H1 (cell line): ENCODE results near the gene ATP10D. TPM values are rescaled to one million over a fixed set of nuclear protein-coding genes. Genes with fewer than 3 reads are reported as not detected.

Source experiments
- CTCF ChIA-PET: fragments of 300-600 bp; sonication (Branson Sonifier 250); formaldehyde crosslinking; loops from one replicate; lab custom pipeline; 2021; ENCODE audit not compliant: partially characterized antibody; lab: Charles Lee
- POLR2A ChIA-PET: fragments of 300-600 bp; sonication (Branson Sonifier 250); formaldehyde crosslinking; loops from one replicate; lab custom pipeline; 2021; ENCODE audit warnings: inconsistent platforms; ENCODE audit not compliant: partially characterized antibody; lab: Charles Lee
- DNase-seq, 2 experiments: peaks; one replicate each; pipeline versions ENCODE4 v3.0.0 to v3.0.0-alpha.2; 2010 to 2022; ENCODE audit warnings: low spot score in 2 of 2, low read depth in 1 of 2, mixed read lengths in 1 of 2
- FAIRE-seq: peaks from 2 replicates; lab custom pipeline; 2011; peaks lifted over from hg19 to GRCh38; lab: Jason Lieb, UNC
- H2AFZ ChIP-seq: 2 replicates; pipeline ENCODE4 v1.8.1; 2012; ENCODE audit warnings: low read length, inconsistent platforms
- H2AK5ac ChIP-seq: 2 replicates; pipeline ENCODE4 v1.6.1; 2013; ENCODE audit warnings: low read depth, low read length
- H2BK120ac ChIP-seq: replicated peaks from 2 replicates; pipeline ENCODE3; 2013; ENCODE audit warnings: low read depth, low read length, inconsistent platforms
- H2BK12ac ChIP-seq: 2 replicates; pipeline ENCODE4 v1.6.1; 2013; ENCODE audit warnings: low read depth, low read length
- H2BK15ac ChIP-seq: 2 replicates; pipeline ENCODE4 v1.6.1; 2013; ENCODE audit warnings: low read length
- H2BK20ac ChIP-seq: 2 replicates; pipeline ENCODE4 v1.6.1; 2013; ENCODE audit warnings: low read length
- H2BK5ac ChIP-seq: 2 replicates; pipeline ENCODE4 v1.6.1; 2013; ENCODE audit warnings: low read depth, low read length
- H3K14ac ChIP-seq: 2 replicates; pipeline ENCODE4 v1.6.1; 2013; ENCODE audit warnings: inconsistent platforms; ENCODE audit not compliant: insufficient read length
- H3K18ac ChIP-seq: 2 replicates; pipeline ENCODE4 v1.6.1; 2013; ENCODE audit warnings: low read length; ENCODE audit errors: extremely low read depth
- H3K23ac ChIP-seq: 2 replicates; pipeline ENCODE4 v1.6.1; 2013; ENCODE audit warnings: inconsistent platforms; ENCODE audit not compliant: insufficient read length
- H3K23me2 ChIP-seq: 2 replicates; pipeline ENCODE4 v1.6.1; 2013; ENCODE audit warnings: low read depth, low read length
- H3K27ac ChIP-seq: 2 replicates; pipeline ENCODE4 v1.6.1; 2011; ENCODE audit warnings: low read depth, low read length, inconsistent platforms
- H3K27me3 ChIP-seq, 4 experiments: replicated peaks in 1 of 4; 1 replicate in 1 of 4; 2 replicates in 3 of 4; pipeline versions ENCODE4 v1.6.1 to v1.8.1; 2011 to 2013; ENCODE audit warnings: low read length in 3 of 4, mild to moderate bottlenecking in 3 of 4, inconsistent platforms in 2 of 4, mixed read lengths in 2 of 4, moderate library complexity in 1 of 4; ENCODE audit not compliant: control insufficient read depth in 3 of 4, insufficient read depth in 3 of 4; ENCODE audit errors: extremely low read depth in 1 of 4
- H3K36me3 ChIP-seq, 4 experiments: 2 replicates each; pipeline versions ENCODE4 v1.6.1 to v1.8.1; 2011 to 2013; ENCODE audit warnings: mild to moderate bottlenecking in 4 of 4, low read length in 3 of 4, moderate library complexity in 2 of 4, control low read depth in 1 of 4, inconsistent platforms in 1 of 4; ENCODE audit not compliant: insufficient read depth in 4 of 4, control insufficient read depth in 2 of 4
- H3K4ac ChIP-seq: replicated peaks from 2 replicates; pipeline ENCODE3; 2013; ENCODE audit warnings: low read length, low read depth, mixed read lengths, inconsistent platforms; ENCODE audit not compliant: insufficient read length
- H3K4me1 ChIP-seq, 4 experiments: replicated peaks in 1 of 4; 1 replicate in 1 of 4; 2 replicates in 3 of 4; pipeline versions ENCODE4 v1.6.1 to v1.8.1; 2011 to 2013; ENCODE audit warnings: low read length in 3 of 4, inconsistent platforms in 2 of 4, mixed read lengths in 1 of 4; ENCODE audit not compliant: insufficient read depth in 4 of 4, control insufficient read depth in 3 of 4
- H3K4me2 ChIP-seq, 2 experiments: 2 replicates each; pipeline versions ENCODE4 v1.6.1 to v1.8.1; 2011 to 2013; ENCODE audit warnings: low read depth in 2 of 2, low read length in 2 of 2, control low read depth in 1 of 2, inconsistent platforms in 1 of 2, mild to moderate bottlenecking in 1 of 2; ENCODE audit not compliant: insufficient read depth in 1 of 2
- H3K4me3 ChIP-seq, 4 experiments: fragments of 200-600, 300-600 bp in 1 of 4; sonication (generic), shearing (Covaris generic), sonication (Bioruptor Twin) in 1 of 4; 2 replicates each; pipeline versions ENCODE4 v1.5.1 to v1.8.1; 2011 to 2016; ENCODE audit warnings: low read length in 4 of 4, low read depth in 3 of 4, control low read depth in 2 of 4, inconsistent platforms in 2 of 4, mild to moderate bottlenecking in 2 of 4, mixed read lengths in 1 of 4, moderate library complexity in 1 of 4; ENCODE audit not compliant: insufficient read depth in 2 of 4; ENCODE audit errors: extremely low read depth in 1 of 4
- H3K56ac ChIP-seq: replicated peaks from 2 replicates; pipeline ENCODE3; 2013; ENCODE audit warnings: low read depth, mild to moderate bottlenecking, mixed read lengths, low read length, inconsistent platforms; ENCODE audit not compliant: insufficient read length
- H3K79me1 ChIP-seq: 2 replicates; pipeline ENCODE4 v1.6.1; 2013; ENCODE audit warnings: low read depth, low read length, control low read depth
- H3K79me2 ChIP-seq, 2 experiments: 2 replicates each; pipeline versions ENCODE4 v1.6.1 to v1.8.1; 2012 to 2013; ENCODE audit warnings: low read length in 2 of 2, mild to moderate bottlenecking in 2 of 2, inconsistent platforms in 1 of 2; ENCODE audit not compliant: insufficient read depth in 2 of 2, control insufficient read depth in 1 of 2
- H3K9ac ChIP-seq, 4 experiments: replicated peaks in 1 of 4; 1 replicate in 1 of 4; 2 replicates in 3 of 4; pipeline versions ENCODE4 v1.6.1 to v1.8.1; 2011 to 2013; ENCODE audit warnings: low read depth in 3 of 4, low read length in 3 of 4, control low read depth in 2 of 4, mild to moderate bottlenecking in 2 of 4, moderate library complexity in 2 of 4, inconsistent platforms in 1 of 4; ENCODE audit errors: extremely low read depth in 1 of 4
- H3K9me3 ChIP-seq, 2 experiments: 2 replicates each; pipeline versions ENCODE4 v1.6.1 to v1.8.1; 2012 to 2013; ENCODE audit warnings: mild to moderate bottlenecking in 2 of 2, moderate library complexity in 2 of 2, control low read depth in 1 of 2, inconsistent platforms in 1 of 2, low read depth in 1 of 2, low read length in 1 of 2, mixed read lengths in 1 of 2; ENCODE audit not compliant: insufficient read depth in 2 of 2
- H4K20me1 ChIP-seq, 2 experiments: replicated peaks in 1 of 2; 2 replicates each; pipeline versions ENCODE3 to v1.8.1; 2011 to 2013; ENCODE audit warnings: inconsistent platforms in 2 of 2, low read length in 2 of 2, mild to moderate bottlenecking in 1 of 2; ENCODE audit not compliant: insufficient read depth in 2 of 2, control insufficient read depth in 1 of 2
- H4K5ac ChIP-seq: 2 replicates; pipeline ENCODE4 v1.6.1; 2013; ENCODE audit warnings: low read length, low read depth, mixed read lengths, inconsistent platforms; ENCODE audit not compliant: insufficient read length
- H4K8ac ChIP-seq: 2 replicates; pipeline ENCODE4 v1.8.0; 2013; ENCODE audit warnings: mild to moderate bottlenecking, moderate library complexity, low read length, inconsistent platforms; ENCODE audit not compliant: insufficient read depth; ENCODE audit errors: extremely low read depth
- H4K91ac ChIP-seq: replicated peaks from 2 replicates; pipeline ENCODE3; 2013; ENCODE audit warnings: low read length, mixed read lengths, inconsistent platforms; ENCODE audit not compliant: insufficient read length
- CBX5 ChIP-seq: fragments of 300-800, 300-1000 bp; sonication (generic); IDR thresholded peaks from 2 replicates; pipeline ENCODE4 v1.7.1; 2016; ENCODE audit warnings: antibody characterized with exemption, low read length, low read depth
- HDAC6 ChIP-seq: IDR thresholded peaks from one replicate; pipeline ENCODE4 v1.7.1; 2012; ENCODE audit warnings: low read depth, mild to moderate bottlenecking, inconsistent platforms, low read length, moderate library complexity
- POLR2AphosphoS5 ChIP-seq: IDR thresholded peaks from 2 replicates; pipeline ENCODE4 v1.6.1; 2011; ENCODE audit warnings: low read depth, low read length
- WGBS, 2 experiments: shearing (Covaris generic) in 1 of 2; methylation state at CpG; one replicate each; pipeline versions ENCODE4 v1.1.6 to v1.1.7; 2013 to 2015; ENCODE audit warnings: low lambda C conversion rate in 2 of 2, mixed read lengths in 2 of 2, inconsistent platforms in 1 of 2, low coverage in 1 of 2, missing lambda C conversion rate in 1 of 2; ENCODE audit not compliant: insufficient replicate concordance in 2 of 2, insufficient coverage in 1 of 2, insufficient read length in 1 of 2; ENCODE audit errors: extremely low coverage in 1 of 2, missing lambda C conversion rate in 1 of 2; 5-methylcytosine and 5-hydroxymethylcytosine counted together
- polyA plus RNA-seq, 7 experiments: library from polyadenylated mRNA; depleted of rRNA in 3 of 7; stranded (reverse) in 5 of 7; unstranded in 2 of 7; fragments of >200 nt in 5 of 7; fragments of 200-250 nt in 2 of 7; gene quantifications; 1 replicate in 5 of 7; 2 replicates in 1 of 7; 4 replicates in 1 of 7; pipeline versions ENCODE4 v1.2.1 to v1.2.3, GENCODE V29; 2011 to 2013; ENCODE audit warnings: missing spikeins in 2 of 7, mixed read lengths in 2 of 7
- total RNA-seq: library from RNA; stranded (reverse); fragmentation: NEBNext Ultra II Directional; extraction: Animal tissue kit (Norgen Biotek cat#: 25700); gene quantifications from 2 replicates; pipeline ENCODE4 v1.2.1, GENCODE V29; 2021

ATP10D gene
- total and polyA plus RNA-seq, 2 of the 8 experiments (the other 6 are each of a cell fraction or from before 2014, with no cell fraction given), result 2.9 to 5.9 TPM

- FAIRE-seq (no peak), DNase-seq (no peak)
- no peak overlapping the region for H2BK15ac ChIP-seq
- H3K4ac ChIP-seq, result no peak overlapping the region
- H2BK120ac ChIP-seq, result no peak overlapping the region
- TF ChIP-seq CBX5 (no peak), POLR2AphosphoS5 (no peak), HDAC6 (no peak)
- H2BK5ac ChIP-seq, result no peak overlapping the region
- no peak overlapping the region for H4K5ac ChIP-seq
- H4K8ac ChIP-seq, result no peak overlapping the region
- H3K4me3 ChIP-seq, result no peak overlapping the region
- no peak overlapping the region for H3K14ac ChIP-seq
- H4K20me1 ChIP-seq, result no peaks in the 10 kb centered on the region
- CTCF ChIA-PET, result interaction anchor here (0.6 to 1.5 kb wide), 5 partner anchors 12 to 1196 kb away, joined by 3 to 4 read pairs (median 3); no protein-coding TSS in a partner anchor
- H3K18ac ChIP-seq, result no peak overlapping the region
- H3K23me2 ChIP-seq, result no peaks in the 10 kb centered on the region
- no peak overlapping the region for H2AK5ac ChIP-seq
- H2BK20ac ChIP-seq, result no peak overlapping the region
- H3K9me3 ChIP-seq, result no peaks in the 10 kb centered on the region
- H3K27me3 ChIP-seq, result no peaks in the 10 kb centered on the region; a peak in 1 of 7 replicates
- no peaks in the 10 kb centered on the region for H3K79me1 ChIP-seq
- H3K27ac ChIP-seq, result no peak overlapping the region
- no peaks in the 10 kb centered on the region for H3K36me3 ChIP-seq
- no peak overlapping the region for H3K56ac ChIP-seq
- no peak overlapping the region for H4K91ac ChIP-seq
- no peak overlapping the region for H2BK12ac ChIP-seq
- 42% methylated on average over 3 of the region's 3 CpGs; no CpG with 5 or more reads in 1 of the 2 experiments for WGBS, 2 experiments
- H3K79me2 ChIP-seq, result no peaks in the 10 kb centered on the region
- no peak overlapping the region for H3K23ac ChIP-seq
- POLR2A ChIA-PET, result no interaction called here
- H2AFZ ChIP-seq, result no peak overlapping the region
- no peaks in the 10 kb centered on the region for H3K4me1 ChIP-seq
- H3K4me2 ChIP-seq, result no peak overlapping the region
- H3K9ac ChIP-seq, result no peak overlapping the region
Observed at GRCh38 chr4:47488706-47489105, 3.6 kb downstream of the ATP10D start.
